GM23248 (cell line): ENCODE results near the gene PRKX. TPM values are rescaled to one million over a fixed set of nuclear protein-coding genes. Genes with fewer than 3 reads are reported as not detected.
"Not testable (repeated sequence)": the region's sequence is repeated elsewhere in the genome, so short reads cannot be mapped to it uniquely, and the experiment has no call there.

Experiments used
- DNase-seq: peaks from one replicate; pipeline ENCODE4 v3.0.0-alpha.2; 2015
- H2AFZ ChIP-seq: fragments of 200-600 bp; sonication (generic); 2 replicates; pipeline ENCODE4 v1.6.1; 2016; ENCODE audit warnings: antibody characterized with exemption
- H3F3A ChIP-seq: fragments of 200-600 bp; sonication (generic); 2 replicates; pipeline ENCODE4 v1.6.1; 2016; ENCODE audit warnings: mild to moderate bottlenecking, antibody characterized with exemption, mixed run types; ENCODE audit not compliant: insufficient read depth
- H3K27ac ChIP-seq: fragments of 200-600 bp; sonication (generic); 2 replicates; pipeline ENCODE4 v1.5.1; 2016; ENCODE audit warnings: mild to moderate bottlenecking
- H3K27me3 ChIP-seq: fragments of 200-600 bp; sonication (generic); replicated peaks from 2 replicates; pipeline ENCODE4 v1.6.1; 2016; ENCODE audit warnings: mild to moderate bottlenecking; ENCODE audit not compliant: insufficient read depth
- H3K36me3 ChIP-seq: fragments of 200-600 bp; sonication (generic); 2 replicates; pipeline ENCODE4 v1.6.1; 2016; ENCODE audit warnings: low read depth, mild to moderate bottlenecking
- H3K4me1 ChIP-seq: fragments of 200-600 bp; sonication (generic); 2 replicates; pipeline ENCODE4 v1.6.1; 2016; ENCODE audit warnings: mild to moderate bottlenecking; ENCODE audit not compliant: insufficient read depth
- H3K4me2 ChIP-seq: fragments of 200-600 bp; sonication (generic); one replicate; pipeline ENCODE4 v1.6.1; 2016; ENCODE audit warnings: mild to moderate bottlenecking; ENCODE audit not compliant: unreplicated experiment
- H3K4me3 ChIP-seq: fragments of 200-600 bp; sonication (generic); 2 replicates; pipeline ENCODE4 v1.5.1; 2016; ENCODE audit warnings: mild to moderate bottlenecking
- H3K79me2 ChIP-seq: fragments of 200-600 bp; sonication (generic); 2 replicates; pipeline ENCODE4 v1.6.1; 2016; ENCODE audit warnings: mild to moderate bottlenecking; ENCODE audit not compliant: insufficient read depth
- H3K9ac ChIP-seq: fragments of 200-600 bp; sonication (generic); 2 replicates; pipeline ENCODE4 v1.6.1; 2016; ENCODE audit warnings: mild to moderate bottlenecking
- H3K9me2 ChIP-seq: fragments of 200-600 bp; sonication (generic); 2 replicates; pipeline ENCODE4 v1.6.1; 2016; ENCODE audit warnings: mixed run types, mild to moderate bottlenecking, moderate library complexity; ENCODE audit not compliant: insufficient read depth
- H3K9me3 ChIP-seq: fragments of 200-600 bp; sonication (generic); one replicate; pipeline ENCODE4 v1.6.1; 2017; ENCODE audit warnings: low read depth
- H4K20me1 ChIP-seq: fragments of 200-600 bp; sonication (generic); 2 replicates; pipeline ENCODE4 v1.6.0; 2016; ENCODE audit not compliant: insufficient read depth
- EZH2 ChIP-seq: fragments of 200-600 bp; sonication (generic); IDR thresholded peaks from 2 replicates; pipeline ENCODE4 v1.6.1; 2018; ENCODE audit warnings: antibody characterized with exemption, mild to moderate bottlenecking; ENCODE audit not compliant: insufficient read depth, poor library complexity, severe bottlenecking
- EZH2phosphoT487 ChIP-seq: fragments of 200-600 bp; sonication (generic); IDR thresholded peaks from 2 replicates; pipeline ENCODE4 v1.6.1; 2018; ENCODE audit warnings: antibody characterized with exemption, moderate library complexity, mild to moderate bottlenecking, low read depth; ENCODE audit not compliant: insufficient read depth
- WGBS, 2 experiments: methylation state at CpG; one replicate each; pipeline ENCODE4 v1.1.6; 2015 to 2017; ENCODE audit warnings: low lambda C conversion rate in 2 of 2, low coverage in 1 of 2; ENCODE audit errors: missing lambda C conversion rate in 2 of 2; 5-methylcytosine and 5-hydroxymethylcytosine counted together
- in situ Hi-C: fragments of 300-500 bp; cut with MboI; formaldehyde crosslinking; loops from 2 replicates; pipeline ENCODE4 v1.15.0; 2020
- polyA plus RNA-seq: library from polyadenylated mRNA; unstranded; fragments of >200 nt; fragmentation: Nextera tagmentation; extraction: Ambion mirVana; gene quantifications from 2 replicates; pipeline ENCODE4 v1.2.1, GENCODE V29; 2016
- total RNA-seq: library from RNA; depleted of rRNA; stranded (reverse); fragments of >200 nt; shearing (Covaris generic); gene quantifications from 2 replicates; pipeline ENCODE4 v1.2.3, GENCODE V29; 2014

PRKX gene
- total and polyA plus RNA-seq, 2 experiments from 2014 or later, result 1.2 to 10.6 TPM

DNA sequence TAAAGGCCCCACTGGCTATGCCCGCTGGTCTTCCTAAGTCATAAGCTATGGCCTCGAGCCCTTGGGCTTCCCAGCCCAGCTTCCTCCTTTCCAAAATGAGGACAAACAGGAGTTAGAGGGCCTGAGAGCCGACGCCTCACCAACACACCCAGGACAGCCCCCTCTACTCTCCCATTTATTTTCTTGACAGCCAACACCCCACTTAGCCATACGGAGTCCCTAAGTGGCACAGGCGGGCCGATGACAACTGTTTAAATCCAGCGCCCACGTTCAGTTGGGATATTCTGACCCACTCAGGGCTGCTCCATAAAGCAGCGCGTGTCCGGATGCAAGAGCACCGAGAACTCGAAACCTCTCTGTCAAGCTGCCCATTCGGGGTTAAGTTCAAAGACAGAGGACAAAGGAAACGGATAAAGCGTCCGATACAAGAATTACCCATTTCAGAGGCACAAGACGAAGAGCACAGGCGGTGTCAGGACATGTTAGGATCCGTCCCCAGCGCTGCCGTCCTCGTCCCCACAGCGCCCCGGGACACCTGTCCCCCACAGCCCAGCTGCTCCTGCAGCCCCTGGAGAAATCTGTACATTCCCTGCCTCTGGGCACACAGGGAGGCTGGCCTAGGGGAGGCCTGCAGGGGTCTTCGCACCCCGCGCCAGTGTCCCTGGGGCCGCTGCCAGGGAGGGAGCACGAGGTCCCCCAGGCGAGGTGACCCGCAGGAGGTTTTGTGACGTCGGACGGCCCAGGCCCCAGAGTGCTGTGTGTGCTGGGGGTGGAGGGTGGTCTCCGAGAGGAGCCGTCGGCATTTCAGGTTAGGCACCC lies 1.2 kb downstream of the PRKX start:
- 19 to 22% methylated on average over 20 to 24 of the region's 39 CpGs for WGBS, 2 experiments
- Histone ChIP-seq H3K9me2 (no peaks in the 10 kb centered on the region), H3K27ac (no peak overlapping the region), H3K79me2 (no peaks in the 10 kb centered on the region), H3K27me3 (no peaks in the 10 kb centered on the region), H3K9me3 (no peaks in the 10 kb centered on the region), H3K4me1 (no peaks in the 10 kb centered on the region), H3F3A (no peaks in the 10 kb centered on the region), H2AFZ (peak overlapping the region; percentile 68), H3K9ac (peak overlapping the region; percentile 72; the same call in 1 of the 2 replicates), H3K4me2 (peak overlapping the region; percentile 48), H3K36me3 (no peaks in the 10 kb centered on the region), H3K4me3 (peak overlapping the region; percentile 81), H4K20me1 (no peaks in the 10 kb centered on the region)
- TF ChIP-seq EZH2 (no peak), EZH2phosphoT487 (no peak)
- in situ Hi-C loops, result no loop called here
- DNase-seq, result peak; percentile 34

DNA sequence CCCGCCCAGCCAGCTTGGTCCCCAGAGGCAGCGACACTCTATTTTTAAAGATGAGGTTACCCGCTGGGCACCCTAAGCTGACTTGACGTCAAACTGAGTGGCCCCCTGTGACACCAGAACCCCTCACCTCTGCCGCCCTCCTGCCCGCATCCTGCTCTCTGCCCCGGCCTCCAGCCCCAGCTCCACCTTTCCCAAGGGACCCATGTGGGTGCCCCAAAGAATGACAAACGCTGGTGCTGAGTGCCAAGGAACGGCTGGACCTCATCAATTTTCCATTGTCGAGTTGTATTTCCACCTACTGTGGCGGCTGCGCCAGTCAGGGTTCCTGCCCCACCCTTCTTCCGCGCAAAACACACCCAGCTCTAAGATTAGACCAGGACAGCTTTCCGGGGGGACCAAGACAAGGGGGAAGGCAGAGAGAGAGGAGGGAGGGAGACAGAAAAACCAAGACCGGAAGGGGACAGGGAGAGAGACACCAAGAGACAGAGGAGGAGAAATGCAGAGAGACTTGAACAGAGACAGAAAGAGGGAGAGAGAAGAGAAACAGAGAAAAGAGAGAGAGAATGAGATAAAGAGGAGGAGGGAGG lies 2.0 kb downstream of the PRKX start:
- no peak overlapping the region for H3K4me2 ChIP-seq
- H3K4me3 ChIP-seq, result no peak overlapping the region
- no peak for TF ChIP-seq EZH2
- no peak for TF ChIP-seq EZH2phosphoT487
- in situ Hi-C loops, result no loop called here
- no peaks in the 10 kb centered on the region for H3K4me1 ChIP-seq
- no peak overlapping the region for H3K9ac ChIP-seq
- H3K79me2 ChIP-seq, result no peaks in the 10 kb centered on the region
- no peak overlapping the region for H2AFZ ChIP-seq
- 92 to 94% methylated on average over 10 to 16 of the region's 16 CpGs for WGBS, 2 experiments
- H3K27ac ChIP-seq, result no peak overlapping the region
- no peaks in the 10 kb centered on the region for H3K9me2 ChIP-seq
- no peaks in the 10 kb centered on the region for H3K9me3 ChIP-seq
- H3K36me3 ChIP-seq, result no peaks in the 10 kb centered on the region
- DNase-seq, result no peak
- no peaks in the 10 kb centered on the region for H3K27me3 ChIP-seq
- H3F3A ChIP-seq, result no peaks in the 10 kb centered on the region
- no peaks in the 10 kb centered on the region for H4K20me1 ChIP-seq

DNA sequence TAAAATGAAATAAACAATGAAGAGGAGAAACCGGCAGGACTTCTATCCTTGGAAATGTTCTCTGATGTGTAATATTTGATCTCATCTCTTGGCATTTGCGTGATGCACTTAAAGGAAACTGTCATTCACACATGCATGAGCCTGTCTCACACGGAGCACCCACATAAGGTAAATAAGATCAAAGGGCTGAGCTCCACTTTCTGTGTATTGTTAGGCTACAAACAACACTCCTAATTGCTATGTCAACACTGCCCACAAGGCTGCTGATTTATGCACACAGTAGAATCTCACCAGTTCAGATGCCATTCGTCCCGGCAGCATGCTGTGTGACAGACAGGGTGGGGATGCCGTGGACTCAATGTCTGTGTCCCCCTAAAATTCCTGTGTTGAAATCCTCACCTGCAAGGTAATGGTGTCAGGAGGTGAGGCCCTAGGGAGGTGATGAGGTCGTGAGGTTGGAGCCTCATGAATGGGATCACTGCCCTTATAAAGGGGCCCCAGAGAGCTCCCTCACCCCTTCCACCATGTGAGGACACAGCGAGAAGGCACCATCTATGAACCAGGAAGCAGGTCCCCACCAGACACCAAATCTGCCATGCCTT lies 5.7 kb downstream of the PRKX start:
- DNase-seq, H3K4me3 ChIP-seq, H3K4me1 ChIP-seq, H3F3A ChIP-seq, H3K9me2 ChIP-seq, H3K36me3 ChIP-seq, in situ Hi-C loops, H2AFZ ChIP-seq, H3K4me2 ChIP-seq, H3K9me3 ChIP-seq, H4K20me1 ChIP-seq, H3K27ac ChIP-seq, H3K79me2 ChIP-seq, H3K9ac ChIP-seq, H3K27me3 ChIP-seq: not testable (repeated sequence)
- 78 to 86% methylated on average over 6 to 7 of the region's 8 CpGs for WGBS, 2 experiments

DNA sequence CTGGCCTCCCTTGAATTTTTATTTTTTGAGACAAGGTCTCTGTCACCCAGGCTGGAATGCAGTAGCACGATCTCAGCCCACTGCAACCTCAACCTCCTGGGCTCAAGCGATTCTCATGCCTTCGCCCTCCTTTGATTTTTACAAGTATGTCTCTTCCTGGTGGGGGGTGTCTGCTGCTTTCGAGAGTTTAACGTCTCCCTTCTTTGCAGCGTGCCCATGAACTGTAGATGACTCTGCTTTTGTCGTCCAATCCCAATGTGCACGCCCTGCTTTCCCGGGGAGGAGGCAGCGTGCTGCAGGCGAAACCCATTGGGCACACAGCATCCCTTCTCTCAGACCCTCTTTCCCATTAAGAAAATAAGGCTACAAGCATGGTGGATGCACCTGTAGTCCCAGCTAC lies 7.0 kb downstream of the PRKX start:
- no peaks in the 10 kb centered on the region for H3K4me1 ChIP-seq
- in situ Hi-C loops, result no loop called here

GRCh38 chrX:3703251-3703650 lies 10.2 kb downstream of the PRKX start:
- DNase-seq, H3K9me3 ChIP-seq, H3K4me3 ChIP-seq, H3K9me2 ChIP-seq, H3F3A ChIP-seq, H4K20me1 ChIP-seq, H3K27me3 ChIP-seq, H3K27ac ChIP-seq, H3K9ac ChIP-seq, in situ Hi-C loops, H3K4me2 ChIP-seq, H2AFZ ChIP-seq, H3K36me3 ChIP-seq, H3K79me2 ChIP-seq, H3K4me1 ChIP-seq: not testable (repeated sequence)
- WGBS, 2 experiments, result 72 to 83% methylated on average over 3 of the region's 3 CpGs

More for the DNA sequence above, 7.0 kb downstream of the PRKX start:
- TF ChIP-seq EZH2, result no peak
- TF ChIP-seq EZH2phosphoT487, result no peak
- WGBS, 2 experiments, result 93 to 98% methylated on average over 8 to 11 of the region's 11 CpGs
- Histone ChIP-seq H3K4me3 (no peak overlapping the region), H3K9me3 (no peaks in the 10 kb centered on the region), H3K36me3 (no peaks in the 10 kb centered on the region), H3F3A (no peaks in the 10 kb centered on the region), H3K27me3 (no peaks in the 10 kb centered on the region), H2AFZ (no peak overlapping the region), H3K9ac (no peak overlapping the region), H3K4me2 (no peak overlapping the region), H3K79me2 (no peaks in the 10 kb centered on the region), H3K9me2 (no peaks in the 10 kb centered on the region), H3K27ac (no peak overlapping the region), H4K20me1 (no peaks in the 10 kb centered on the region)
- DNase-seq, result no peak

DNA sequence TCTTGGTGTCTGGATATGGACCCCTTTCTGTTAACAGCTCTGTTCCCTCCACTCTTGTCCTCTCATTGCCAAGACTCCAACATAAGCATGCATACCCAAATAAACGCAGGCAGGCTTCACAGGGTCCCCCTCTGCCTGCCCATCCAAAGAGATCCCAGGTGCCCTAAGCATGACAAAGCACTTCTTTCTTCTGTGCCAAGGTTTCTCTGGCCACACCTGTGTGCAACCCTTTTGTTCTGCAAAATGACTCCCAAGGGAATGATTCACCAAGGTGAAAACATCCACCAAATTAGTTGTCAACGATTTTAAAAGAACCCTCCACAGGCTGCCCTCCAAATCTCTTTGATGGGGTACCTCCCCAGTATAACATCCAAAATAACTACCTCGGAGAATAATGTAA lies 11.4 kb downstream of the PRKX start:
- not testable (repeated sequence) for H3F3A ChIP-seq, H3K79me2 ChIP-seq

More for the DNA sequence above, 11.4 kb downstream of the PRKX start:
- H3K9ac ChIP-seq, H3K4me2 ChIP-seq, in situ Hi-C loops, H3K36me3 ChIP-seq, DNase-seq, H4K20me1 ChIP-seq, H3K4me1 ChIP-seq, H3K9me2 ChIP-seq, H3K27ac ChIP-seq, H3K4me3 ChIP-seq, H3K9me3 ChIP-seq, H3K27me3 ChIP-seq, H2AFZ ChIP-seq: not testable (repeated sequence)
- WGBS, 2 experiments, result 62 to 100% methylated on average over 1 to 3 of the region's 3 CpGs
